ENCODE results near the gene LY6G5C.

Gene LY6G5C

GRCh38 chr6:31692353-31692752, 11.5 kb upstream of the LY6G5C start:
- in situ Hi-C loops (cut with HindIII; ENCODE audit: low sequenced_read_pairs) = loop anchor here (5.0 kb wide), 1 partner anchor 40 kb away; no protein-coding TSS in a partner anchor

DNA sequence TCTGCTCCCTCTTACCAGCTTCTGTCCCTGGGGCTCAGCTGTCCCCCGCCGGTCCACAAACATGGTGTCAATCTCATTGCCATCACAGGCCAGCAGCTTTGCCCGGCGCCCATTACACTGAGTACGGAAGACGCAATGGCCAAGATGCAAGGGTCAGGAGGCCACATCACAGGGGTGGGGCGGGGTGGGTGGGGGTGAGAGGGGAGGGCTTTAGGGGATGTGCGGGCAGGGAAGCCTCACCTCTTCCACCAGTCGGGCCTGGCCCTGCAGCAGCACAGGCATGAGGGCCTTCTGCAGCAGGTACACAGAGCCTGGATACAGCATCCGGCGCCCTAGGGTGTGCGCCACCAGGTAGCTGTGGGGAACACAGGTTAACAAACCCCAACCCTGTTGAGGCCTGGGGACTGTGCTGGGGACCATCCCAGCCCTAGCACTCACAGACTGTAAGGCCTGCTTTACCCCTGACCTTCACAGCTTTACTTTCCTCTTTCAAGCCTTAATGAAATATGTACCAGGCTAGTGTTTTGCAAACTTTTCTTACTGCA, 10.8 kb upstream of the LY6G5C start:
- in situ Hi-C loops (cut with HindIII; ENCODE audit: low sequenced_read_pairs) = loop anchor here (5.0 kb wide), 1 partner anchor 41 kb away; no protein-coding TSS in a partner anchor

DNA sequence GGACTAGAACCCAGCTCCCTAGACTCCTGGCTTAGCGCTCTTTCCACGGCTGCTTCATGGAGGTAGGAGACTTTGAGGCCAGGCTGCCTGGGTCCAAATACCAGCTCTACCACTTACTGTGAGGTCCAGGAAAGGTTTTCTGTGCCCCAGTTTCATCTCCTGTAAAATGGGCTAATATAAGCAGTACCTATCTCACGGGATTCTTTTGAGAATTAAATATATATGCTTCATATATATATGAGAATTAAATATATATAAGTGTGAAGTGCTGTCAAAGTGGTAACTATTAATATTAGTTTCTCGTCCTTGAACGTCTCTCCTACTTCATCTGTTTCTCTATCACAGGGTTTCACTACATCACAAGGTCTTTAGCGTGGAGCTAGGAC, 10.2 kb upstream of the LY6G5C start:
- in situ Hi-C loops (cut with HindIII; ENCODE audit: low sequenced_read_pairs) = loop anchor here (5.0 kb wide), 1 partner anchor 41 kb away; no protein-coding TSS in a partner anchor

- in situ Hi-C loops (cut with HindIII; ENCODE audit: low sequenced_read_pairs) = loop anchor here (5.0 kb wide), 1 partner anchor 42 kb away; no protein-coding TSS in a partner anchor
These were observed 9.6 kb upstream of the LY6G5C start for GRCh38 chr6:31690231-31691077.

- in situ Hi-C loops (cut with HindIII; ENCODE audit: low sequenced_read_pairs) = loop anchor here (5.0 kb wide), 1 partner anchor 43 kb away; no protein-coding TSS in a partner anchor
These were observed 8.6 kb upstream of the LY6G5C start for GRCh38 chr6:31689249-31690110.

- in situ Hi-C loops (cut with HindIII; ENCODE audit: low sequenced_read_pairs) = no loop called here
These were observed 7.2 kb upstream of the LY6G5C start for GRCh38 chr6:31687860-31688693.

DNA sequence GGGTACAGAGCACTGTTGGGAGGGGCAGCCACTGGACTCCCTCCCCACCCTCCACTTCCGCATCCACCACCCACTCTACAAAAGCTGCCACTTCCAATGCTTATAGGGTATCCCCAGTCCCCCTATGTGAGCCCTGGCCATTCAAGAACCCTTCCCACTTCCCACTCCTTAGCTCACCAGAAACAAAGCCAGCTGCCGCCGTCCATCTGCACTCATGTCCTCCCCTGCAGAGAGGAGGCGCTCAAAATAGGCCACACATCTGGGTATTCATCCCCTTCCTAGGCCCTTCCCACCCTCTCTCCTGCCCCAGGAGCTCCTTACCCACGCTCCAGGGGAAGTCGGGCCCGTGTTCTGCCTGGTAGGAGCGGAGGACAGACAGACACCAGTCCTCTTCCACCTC, 6.5 kb upstream of the LY6G5C start:
- in situ Hi-C loops (cut with HindIII; ENCODE audit: low sequenced_read_pairs) = no loop called here

DNA sequence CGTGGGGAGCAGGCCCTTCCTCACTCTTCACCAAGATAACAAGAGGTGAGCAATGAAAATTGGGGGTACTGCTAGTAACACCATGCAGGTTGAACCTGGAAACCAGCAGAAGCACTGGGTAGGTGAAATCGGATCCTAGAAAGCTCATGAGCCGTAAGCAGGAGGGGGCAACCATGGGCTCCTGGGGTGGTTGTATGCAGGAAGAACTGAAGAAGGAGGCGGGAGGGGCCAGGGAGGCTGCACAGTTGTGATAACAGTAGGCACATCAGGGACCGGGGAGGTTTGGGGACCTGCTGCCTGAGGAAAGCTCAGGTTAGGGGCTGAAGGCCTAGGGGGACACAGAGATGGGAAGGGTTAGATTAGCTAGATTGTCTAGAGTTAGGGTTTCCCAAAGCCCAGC, 5.6 kb upstream of the LY6G5C start:
- in situ Hi-C loops (cut with HindIII; ENCODE audit: low sequenced_read_pairs) = no loop called here

DNA sequence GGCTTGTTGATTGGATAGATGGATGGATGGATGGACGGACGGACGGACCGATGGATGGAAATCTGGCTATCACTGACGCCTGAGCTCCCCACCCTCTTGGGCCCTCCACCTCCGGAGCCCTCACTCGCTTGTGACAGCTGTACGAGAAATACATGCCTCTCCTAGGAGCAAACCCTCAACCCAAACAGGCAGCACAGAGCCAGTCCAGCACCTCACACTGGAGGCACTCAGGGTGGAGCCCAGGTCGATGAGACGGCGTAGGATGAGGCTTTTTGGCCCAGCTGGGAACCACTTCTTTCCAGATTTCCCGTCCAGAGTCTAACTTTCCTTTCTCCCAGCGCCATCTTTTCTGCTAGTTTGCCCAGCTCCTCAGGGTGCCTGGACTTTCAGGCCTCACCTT, 2.7 kb upstream of the LY6G5C start:
- in situ Hi-C loops (cut with HindIII; ENCODE audit: low sequenced_read_pairs) = no loop called here

DNA sequence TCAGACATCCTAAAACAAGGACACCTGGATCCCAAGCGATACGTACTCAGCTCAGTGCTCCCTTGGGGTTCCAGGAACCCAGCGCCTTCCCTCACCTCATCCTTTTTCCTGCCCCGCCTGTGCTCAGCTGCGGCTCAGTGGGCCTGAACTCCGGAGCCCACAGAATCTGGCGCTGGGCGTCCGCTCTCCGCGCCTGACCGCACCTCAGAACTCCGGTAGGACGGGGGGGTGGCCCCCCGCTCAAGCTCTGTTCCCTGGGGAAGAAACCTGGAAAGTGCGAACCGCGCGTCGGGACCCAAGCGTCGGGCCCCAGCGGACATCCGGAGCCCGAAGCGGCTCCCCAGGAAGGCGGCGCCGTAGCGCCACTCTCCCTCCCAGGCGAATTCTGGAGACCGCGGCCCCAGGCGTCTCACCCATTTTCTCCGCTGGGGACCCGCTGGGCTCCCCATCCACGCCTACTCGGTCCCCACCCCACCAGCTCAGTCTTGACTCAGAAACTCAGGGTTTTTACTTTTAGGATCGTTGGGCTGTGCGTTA, 336 bp upstream of the LY6G5C start:
- in situ Hi-C loops (cut with HindIII; ENCODE audit: low sequenced_read_pairs) = no loop called here

DNA sequence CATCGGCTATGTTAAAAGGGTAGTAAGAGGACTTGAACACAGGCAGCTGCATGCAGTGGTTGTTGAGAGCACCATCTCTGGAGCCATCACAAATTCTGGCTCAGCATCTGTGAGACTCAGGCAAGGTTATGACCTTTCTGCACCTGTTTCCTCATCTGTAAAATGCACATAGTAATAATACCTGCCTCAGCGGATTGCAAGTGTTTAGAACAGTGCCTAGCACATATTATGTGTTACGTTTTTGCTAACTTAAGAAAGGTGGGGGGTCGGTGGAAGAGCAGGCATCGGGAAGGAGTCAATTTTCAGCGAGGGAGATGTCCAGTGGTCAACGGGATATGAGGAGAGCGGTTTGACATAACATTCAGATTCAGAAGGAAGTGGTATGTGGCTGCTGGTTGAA, 2.9 kb downstream of the LY6G5C start:
- in situ Hi-C loops (cut with HindIII; ENCODE audit: low sequenced_read_pairs) = no loop called here

GRCh38 chr6:31676904-31677303, 4.0 kb downstream of the LY6G5C start:
- in situ Hi-C loops (cut with HindIII; ENCODE audit: low sequenced_read_pairs) = no loop called here

GRCh38 chr6:31676322-31676903, 4.5 kb downstream of the LY6G5C start:
- in situ Hi-C loops (cut with HindIII; ENCODE audit: low sequenced_read_pairs) = no loop called here

- in situ Hi-C loops (cut with HindIII; ENCODE audit: low sequenced_read_pairs) = no loop called here
These were observed 11.2 kb downstream of the LY6G5C start, which contains the start of gene LY6G5B for GRCh38 chr6:31669676-31670075. LY6G5B (plus strand) TSS chr6:31669976; CDS start chr6:31670951, 975 bp downstream.

- in situ Hi-C loops (cut with HindIII; ENCODE audit: low sequenced_read_pairs) = no loop called here
These were observed 14.4 kb downstream of the LY6G5C start for GRCh38 chr6:31666337-31666965.

- in situ Hi-C loops (cut with HindIII; ENCODE audit: low sequenced_read_pairs) = no loop called here
These were observed 15.1 kb downstream of the LY6G5C start, which contains the start of gene CSNK2B for GRCh38 chr6:31665501-31666336. CSNK2B (plus strand) TSS chr6:31666080; CDS start chr6:31666832, 752 bp downstream.

DNA sequence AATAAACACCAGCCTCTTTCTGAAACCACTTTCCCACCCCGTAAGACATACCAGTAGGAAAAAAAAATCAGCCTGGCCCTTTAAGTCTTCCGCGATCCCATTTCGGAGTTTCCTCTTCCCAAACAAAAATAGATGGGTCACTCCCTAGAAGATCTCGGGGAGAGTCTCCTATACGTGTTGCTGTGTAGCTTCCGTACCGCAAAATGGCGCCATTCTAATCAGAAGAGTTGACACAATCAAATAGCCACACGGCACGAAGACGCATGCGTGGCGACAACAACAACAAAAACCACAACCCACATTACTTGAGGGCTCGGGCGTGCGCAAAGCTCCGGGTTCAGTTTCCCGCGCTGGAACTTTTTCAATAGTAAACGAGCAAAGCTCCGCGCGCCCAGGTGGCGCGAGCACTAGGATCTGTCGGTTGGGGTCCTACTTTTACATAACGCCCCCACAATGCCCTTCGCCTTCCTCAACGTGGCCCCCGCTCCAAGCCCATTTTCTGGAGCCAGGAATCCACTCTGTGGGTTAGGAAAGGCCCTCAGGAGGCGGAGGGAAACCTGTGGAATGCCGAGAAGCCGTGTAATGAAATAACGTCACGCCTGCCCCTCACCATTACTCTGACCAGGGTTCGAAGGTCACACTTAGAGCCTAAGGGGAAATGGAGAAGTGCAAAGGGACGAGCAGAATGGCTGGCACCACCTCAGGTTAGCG, 15.9 kb downstream of the LY6G5C start, which contains the start of gene GPANK1:
Gene GPANK1 (minus strand): TSS at position 208 of the 711 bp plus-strand sequence. CDS start 519 bp downstream, outside the sequence.
- in situ Hi-C loops (cut with HindIII; ENCODE audit: low sequenced_read_pairs) = no loop called here
